Measurements from ENCODE around the gene MEIS1.
"Not testable (repeated sequence)": the region's sequence is repeated elsewhere in the genome, so short reads cannot be mapped to it uniquely, and the experiment has no call there.

The MEIS1 gene

GRCh38 chr2:66434679-66435548 is at the start of gene MEIS1:
TSS of gene MEIS1 (plus strand) at chr2:66435125. CDS start at chr2:66435857, 732 bp downstream.
- H3K36me3 ChIP-seq = no peaks in the 10 kb centered on the region
- peak within 1 kb of the TSS in 9 of 11 experiments; percentile 26 to 58 (median 45); a peak in 14 of 22 replicates for H3K9ac ChIP-seq
- H3K4me2 ChIP-seq = peak within 1 kb of the TSS; percentile 85 to 98 (median 91)
- peaks cover 99 to 100% (median 100%) of the 10 kb centered on the region in 11 experiments for H3K27me3 ChIP-seq
- H3K4me1 ChIP-seq = peaks cover 6 to 24% (median 20%) of the 10 kb centered on the region in 10 experiments; a peak in 17 of 20 replicates
- peak within 1 kb of the TSS; percentile 51 to 71 (median 60) for H3K4me3 ChIP-seq
- 0 out of 22 replicates have a peak, but pooled peaks of 3 of the 11 experiments have one; percentile 10 to 28 (median 18) for TF ChIP-seq Cebpa-rat (IDR thresholded peaks at IDR 0.05)
- no peak within 1 kb of the TSS for H3K27ac ChIP-seq
- H4K20me1 ChIP-seq = peaks cover 0 to 74% (median 59%) of the 10 kb centered on the region in 11 experiments; a peak in 16 of 22 replicates
- H3K9me3 ChIP-seq (replicated peaks in 1 of 11) = peaks cover 0 to 25% (median 6%) of the 10 kb centered on the region in 11 experiments; a peak in 12 of 22 replicates

GRCh38 chr2:66387016-66387753 is 47.7 kb upstream of the MEIS1 start:
- no peak overlapping the region for H3K4me2 ChIP-seq
- H3K9ac ChIP-seq = no peak overlapping the region
- no peaks in the 10 kb centered on the region for H3K27me3 ChIP-seq
- TF ChIP-seq Cebpa-rat (IDR thresholded peaks at IDR 0.05) = no peak
- H3K27ac ChIP-seq = no peak overlapping the region
- H3K9me3 ChIP-seq (replicated peaks in 1 of 11) = no peaks in the 10 kb centered on the region
- H3K4me3 ChIP-seq = no peak overlapping the region
- H3K4me1 ChIP-seq = peaks cover 0 to 12% (median 0%) of the 10 kb centered on the region in 10 experiments; a peak in 3 of 20 replicates
- no peaks in the 10 kb centered on the region for H3K36me3 ChIP-seq
- H4K20me1 ChIP-seq = no peaks in the 10 kb centered on the region

- H4K20me1 ChIP-seq = no peaks in the 10 kb centered on the region
- no peaks in the 10 kb centered on the region for H3K36me3 ChIP-seq
- TF ChIP-seq Cebpa-rat (IDR thresholded peaks at IDR 0.05) = no peak
- H3K4me1 ChIP-seq = peaks cover 0 to 12% (median 0%) of the 10 kb centered on the region in 10 experiments; a peak in 3 of 20 replicates
- no peaks in the 10 kb centered on the region for H3K27me3 ChIP-seq
- H3K9ac ChIP-seq = no peak overlapping the region
- H3K4me3 ChIP-seq = no peak overlapping the region
- H3K4me2 ChIP-seq = peak overlapping the region in 2 of 11 experiments; percentile 3 to 25; a peak in 2 of 22 replicates
- no peak overlapping the region for H3K27ac ChIP-seq
- no peaks in the 10 kb centered on the region for H3K9me3 ChIP-seq (replicated peaks in 1 of 11)
These were observed 45.2 kb upstream of the MEIS1 start for GRCh38 chr2:66389651-66390131.

GRCh38 chr2:66390152-66390551 is 44.8 kb upstream of the MEIS1 start:
- H3K27ac ChIP-seq = no peak overlapping the region
- peak overlapping the region in 2 of 11 experiments; percentile 3 to 25; a peak in 1 of 22 replicates for H3K4me2 ChIP-seq
- peaks cover 0 to 12% (median 0%) of the 10 kb centered on the region in 10 experiments; a peak in 3 of 20 replicates for H3K4me1 ChIP-seq
- H3K27me3 ChIP-seq = no peaks in the 10 kb centered on the region
- H3K9me3 ChIP-seq (replicated peaks in 1 of 11) = no peaks in the 10 kb centered on the region
- no peaks in the 10 kb centered on the region for H4K20me1 ChIP-seq
- no peak for TF ChIP-seq Cebpa-rat (IDR thresholded peaks at IDR 0.05)
- H3K9ac ChIP-seq = no peak overlapping the region
- no peaks in the 10 kb centered on the region for H3K36me3 ChIP-seq
- H3K4me3 ChIP-seq = no peak overlapping the region

- H3K4me3 ChIP-seq = no peak overlapping the region
- H3K9me3 ChIP-seq (replicated peaks in 1 of 11) = no peaks in the 10 kb centered on the region
- no peaks in the 10 kb centered on the region for H3K36me3 ChIP-seq
- no peak overlapping the region for H3K27ac ChIP-seq
- H3K4me2 ChIP-seq = no peak overlapping the region
- H3K27me3 ChIP-seq = no peaks in the 10 kb centered on the region
- H3K4me1 ChIP-seq = peaks cover 0 to 12% (median 0%) of the 10 kb centered on the region in 10 experiments; a peak in 3 of 20 replicates
- TF ChIP-seq Cebpa-rat (IDR thresholded peaks at IDR 0.05) = no peak
- no peak overlapping the region for H3K9ac ChIP-seq
- no peaks in the 10 kb centered on the region for H4K20me1 ChIP-seq
These were observed 44.1 kb upstream of the MEIS1 start for GRCh38 chr2:66390811-66391210.

GRCh38 chr2:66391240-66391639 is 43.7 kb upstream of the MEIS1 start:
- not testable (repeated sequence) for H3K9ac ChIP-seq; H3K4me2 ChIP-seq; H3K27ac ChIP-seq; H3K36me3 ChIP-seq; H3K9me3 ChIP-seq (replicated peaks in 1 of 11); H3K4me3 ChIP-seq; H3K27me3 ChIP-seq; H4K20me1 ChIP-seq
- H3K4me1 ChIP-seq = peaks cover 0 to 12% (median 0%) of the 10 kb centered on the region in 10 experiments; a peak in 3 of 20 replicates

- Histone ChIP-seq H3K27me3 (no peaks in the 10 kb centered on the region), H3K27ac (no peak overlapping the region), H3K4me2 (no peak overlapping the region), H3K9ac (no peak overlapping the region), H3K4me3 (no peak overlapping the region), H3K4me1 (no peaks in the 10 kb centered on the region), H3K9me3 (replicated peaks in 1 of 11) (peaks cover under 1 to 7% (median 5%) of the 10 kb centered on the region in 11 experiments; a peak in 15 of 22 replicates), H4K20me1 (no peaks in the 10 kb centered on the region), H3K36me3 (no peaks in the 10 kb centered on the region; a peak in 1 of 22 replicates)
- no peak for TF ChIP-seq Cebpa-rat (IDR thresholded peaks at IDR 0.05)
These were observed 29.5 kb upstream of the MEIS1 start for GRCh38 chr2:66405473-66405872.

- Histone ChIP-seq H3K4me1 (no peaks in the 10 kb centered on the region), H4K20me1 (no peaks in the 10 kb centered on the region), H3K36me3 (no peaks in the 10 kb centered on the region), H3K27ac (no peak overlapping the region), H3K4me2 (no peak overlapping the region), H3K9ac (no peak overlapping the region), H3K4me3 (no peak overlapping the region), H3K27me3 (no peaks in the 10 kb centered on the region), H3K9me3 (replicated peaks in 1 of 11) (no peaks in the 10 kb centered on the region; a peak in 3 of 22 replicates)
- no peak for TF ChIP-seq Cebpa-rat (IDR thresholded peaks at IDR 0.05)
These were observed 26.0 kb upstream of the MEIS1 start for GRCh38 chr2:66408905-66409304.

- Histone ChIP-seq H3K36me3 (no peaks in the 10 kb centered on the region), H3K4me1 (no peaks in the 10 kb centered on the region), H4K20me1 (no peaks in the 10 kb centered on the region), H3K4me2 (no peak overlapping the region), H3K4me3 (no peak overlapping the region), H3K9ac (no peak overlapping the region), H3K9me3 (replicated peaks in 1 of 11) (no peaks in the 10 kb centered on the region; a peak in 1 of 22 replicates), H3K27me3 (no peaks in the 10 kb centered on the region), H3K27ac (no peak overlapping the region)
- TF ChIP-seq Cebpa-rat (IDR thresholded peaks at IDR 0.05) = no peak
These were observed 22.1 kb upstream of the MEIS1 start for GRCh38 chr2:66412874-66413273.

Data from BLaER1 treated with 17β-estradiol and CSF1 and Interleukin-3, amounts not matched to agents 10 nM and 100 nM (cell line).